ENCODE measurements around the gene METTL16.

METTL16 gene

DNA sequence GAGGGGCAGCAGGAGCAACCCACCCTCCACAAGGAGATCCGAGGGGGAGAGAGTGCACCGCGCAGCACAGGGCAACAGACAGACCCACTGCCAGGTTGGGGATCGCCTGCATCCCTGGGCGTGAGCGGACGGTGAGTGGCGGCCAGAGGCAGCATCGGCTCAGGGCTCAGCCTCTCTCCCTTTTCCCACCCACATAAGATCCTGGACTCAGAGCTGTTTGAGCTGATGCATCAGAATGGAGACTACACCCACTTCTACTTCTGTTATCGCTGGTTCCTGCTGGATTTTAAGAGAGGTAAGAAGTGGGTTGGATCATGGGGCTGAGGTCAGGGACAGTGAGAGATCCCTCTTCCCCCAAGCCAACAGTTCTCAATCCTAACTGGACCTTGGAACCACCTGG, 134.0 kb downstream of the METTL16 start:
- no peak for DNase-seq

DNA sequence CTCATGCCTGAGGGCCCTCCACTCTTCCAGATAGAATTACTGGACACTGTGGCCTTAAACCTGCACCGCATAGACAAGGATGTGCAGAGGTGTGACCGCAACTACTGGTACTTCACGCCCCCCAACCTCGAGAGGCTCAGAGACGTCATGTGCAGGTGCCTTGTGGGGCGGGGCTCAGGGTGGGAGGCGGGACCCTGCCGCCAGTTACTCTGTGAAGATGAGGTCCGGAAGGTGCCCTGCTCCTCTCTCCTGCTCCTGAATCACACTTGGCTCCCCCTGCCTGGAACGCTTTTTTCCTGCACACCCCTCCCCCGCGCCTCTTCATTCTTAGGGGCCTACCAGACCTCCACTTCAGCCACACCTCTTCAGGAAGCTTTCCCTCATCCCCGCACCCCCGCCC, 135.6 kb downstream of the METTL16 start:
- no peak for DNase-seq

DNA sequence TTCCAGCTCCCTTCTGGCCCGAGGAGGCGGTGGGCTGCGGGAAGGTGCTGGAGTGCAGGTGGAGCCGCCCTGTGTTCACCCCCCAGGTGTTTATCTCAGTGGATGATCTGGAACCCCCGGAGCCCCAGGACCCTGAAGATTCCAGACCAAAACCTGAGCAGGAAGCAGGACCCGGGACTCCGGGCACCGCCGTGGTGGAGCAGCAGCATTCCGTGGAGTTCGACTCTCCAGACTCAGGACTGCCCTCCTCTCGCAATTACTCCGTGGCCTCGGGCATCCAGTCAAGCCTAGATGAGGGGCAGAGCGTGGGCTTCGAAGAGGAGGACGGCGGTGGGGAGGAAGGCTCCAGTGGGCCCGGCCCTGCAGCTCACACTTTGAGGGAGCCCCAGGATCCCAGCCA, 136.3 kb downstream of the METTL16 start:
- no peak for DNase-seq

DNA sequence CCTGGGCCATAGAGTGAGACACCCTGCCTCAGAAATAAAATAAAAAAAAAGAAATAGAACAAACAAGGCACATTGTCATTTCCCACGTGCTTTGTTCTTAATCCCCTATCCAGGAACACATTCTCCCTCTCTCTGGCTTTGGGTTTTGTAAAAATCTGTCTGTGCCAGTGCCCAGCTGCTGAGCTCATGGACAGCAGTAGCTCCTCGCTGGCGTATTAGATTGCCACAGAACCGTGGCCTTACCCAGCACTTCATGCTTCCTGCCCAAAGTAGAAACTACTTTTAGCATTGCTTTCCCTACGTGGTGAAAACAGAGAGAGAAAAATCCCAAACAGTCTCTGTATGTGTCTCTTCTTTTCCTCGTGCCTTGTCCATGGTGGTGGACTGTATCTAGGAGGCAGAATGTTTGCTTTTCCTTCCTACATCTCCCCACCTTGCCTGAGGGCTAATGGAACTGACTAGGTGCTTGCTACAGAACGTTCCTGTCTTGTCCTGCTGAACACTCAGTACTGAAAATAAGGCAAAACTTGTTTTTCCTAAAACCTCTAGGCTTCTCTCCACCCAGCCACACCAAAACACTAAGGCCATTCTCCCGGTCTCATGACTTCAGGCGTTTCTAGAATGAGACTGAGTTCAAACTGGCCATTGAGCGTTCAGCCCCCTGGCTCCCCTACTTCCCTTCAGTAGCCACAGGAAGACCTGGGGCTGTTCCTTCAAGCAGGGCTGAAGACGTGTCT, 137.0 kb downstream of the METTL16 start:
- no peak for DNase-seq

DNA sequence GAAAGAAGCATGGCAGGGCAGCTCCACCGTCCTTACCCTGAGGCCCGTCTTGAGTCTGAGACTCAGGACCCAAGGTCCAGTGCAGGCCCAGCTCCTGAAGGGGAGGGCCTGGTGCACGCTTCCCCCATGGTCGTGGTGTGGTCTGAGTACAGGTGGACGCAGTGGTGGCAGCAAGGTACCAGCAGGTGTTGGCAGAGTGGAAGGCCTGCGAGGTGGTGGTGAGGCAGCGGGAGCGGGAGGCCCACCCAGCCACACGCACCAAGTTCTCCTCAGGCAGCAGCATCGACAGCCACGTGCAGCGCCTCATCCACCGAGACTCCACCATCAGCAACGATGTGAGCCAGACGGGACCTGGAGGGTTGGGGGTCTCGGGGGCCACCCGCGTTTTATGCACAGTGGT, 138.5 kb downstream of the METTL16 start:
- no peak for DNase-seq

DNA sequence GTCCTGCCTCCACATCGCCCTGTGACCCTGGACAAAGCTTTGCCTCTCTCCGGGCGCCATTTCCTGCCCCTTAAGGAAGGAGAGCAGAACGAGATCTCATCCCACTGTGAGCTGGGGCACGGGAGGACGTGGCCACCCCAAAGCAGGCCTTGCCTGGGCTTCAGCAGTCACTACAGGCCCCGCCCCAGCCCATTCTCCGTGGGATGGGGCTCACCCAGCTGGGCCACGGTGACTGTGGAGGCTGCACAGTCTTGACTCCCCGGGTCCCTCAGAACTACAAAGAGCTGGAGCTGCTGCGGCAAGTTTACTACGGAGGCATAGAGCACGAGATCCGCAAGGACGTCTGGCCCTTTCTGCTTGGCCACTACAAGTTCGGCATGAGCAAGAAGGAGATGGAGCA, 139.0 kb downstream of the METTL16 start:
- no peak for DNase-seq

DNA sequence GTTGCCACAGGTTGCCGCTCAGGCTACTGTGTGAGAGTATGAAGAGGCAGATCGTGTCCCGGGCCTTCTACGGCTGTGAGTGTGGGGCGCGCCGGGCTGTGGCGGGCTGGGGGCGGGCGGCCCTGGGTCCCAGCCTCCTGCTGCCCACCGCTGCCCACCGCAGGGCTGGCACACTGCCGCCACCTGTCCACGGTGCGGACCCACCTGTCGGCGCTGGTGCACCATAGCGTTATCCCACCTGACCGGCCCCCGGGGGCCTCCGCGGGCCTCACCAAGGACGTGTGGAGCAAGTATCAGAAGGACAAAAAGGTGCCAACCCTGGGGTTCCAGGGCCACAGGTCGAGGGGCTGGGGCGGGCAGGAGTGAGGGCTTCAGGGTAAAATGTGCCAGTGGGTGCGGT, 139.5 kb downstream of the METTL16 start:
- DNase-seq = no peak

DNA sequence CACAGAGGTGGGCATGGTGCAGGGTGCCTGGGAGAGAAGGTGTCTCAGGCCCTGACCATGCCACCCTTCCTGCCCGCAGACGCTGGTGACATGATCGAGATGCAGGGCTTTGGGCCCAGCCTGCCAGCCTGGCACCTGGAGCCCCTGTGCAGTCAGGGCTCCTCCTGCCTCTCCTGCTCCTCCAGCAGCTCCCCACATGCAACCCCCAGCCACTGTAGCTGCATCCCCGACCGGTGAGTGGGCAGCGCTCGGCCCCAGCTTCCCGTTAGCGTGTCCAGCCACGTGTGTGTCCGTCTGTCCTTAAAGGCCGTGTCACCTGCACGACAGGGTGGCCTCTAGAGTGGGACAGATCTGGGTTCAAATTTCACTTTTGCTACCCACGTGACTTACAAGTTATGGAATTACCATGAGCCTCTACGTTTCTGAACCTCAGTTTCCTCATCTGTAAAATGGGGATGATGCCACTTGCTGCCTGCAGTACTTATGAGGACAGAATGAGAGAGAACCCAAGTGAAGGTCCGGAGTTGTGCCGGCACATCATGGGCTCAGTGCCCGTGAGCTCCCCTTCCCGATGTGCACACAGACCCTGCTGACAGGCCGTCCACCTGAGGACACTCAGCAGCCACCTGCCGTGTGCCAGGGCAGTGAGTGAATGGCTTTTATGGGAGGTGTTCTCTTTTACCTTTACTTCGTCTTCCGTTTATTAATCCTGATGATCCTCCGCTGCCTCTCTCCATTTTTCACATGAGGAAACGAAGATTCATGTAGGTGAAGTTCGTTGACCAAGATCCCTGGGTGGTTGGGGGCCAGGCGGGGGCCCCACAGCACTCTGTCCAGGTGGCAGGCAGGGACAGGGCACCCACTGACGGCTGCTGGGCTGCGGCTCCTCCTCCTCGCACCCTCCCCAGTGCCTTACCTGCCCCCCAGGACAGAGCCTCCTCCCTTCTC, 140.2 kb downstream of the METTL16 start:
- DNase-seq = no peak

DNA sequence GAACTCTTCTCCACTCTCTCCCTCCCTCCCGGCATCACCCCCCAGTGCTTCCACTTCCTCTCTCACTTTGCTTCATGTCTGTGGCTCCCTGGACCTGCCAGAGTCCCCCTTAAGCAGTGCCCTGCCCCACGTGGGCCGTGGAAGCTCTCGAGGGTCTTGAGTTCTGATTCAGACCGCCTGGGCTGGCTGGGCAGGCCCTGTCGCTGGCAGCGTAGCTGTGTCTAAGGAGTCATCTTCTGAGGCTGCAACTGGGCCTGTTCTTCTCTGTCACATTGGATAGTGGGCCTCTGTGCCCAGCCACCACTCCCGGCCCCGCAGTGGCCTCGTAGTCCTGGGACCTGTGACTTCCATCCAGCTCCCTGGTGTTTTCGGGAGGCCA, 141.5 kb downstream of the METTL16 start:
- DNase-seq = no peak

DNA sequence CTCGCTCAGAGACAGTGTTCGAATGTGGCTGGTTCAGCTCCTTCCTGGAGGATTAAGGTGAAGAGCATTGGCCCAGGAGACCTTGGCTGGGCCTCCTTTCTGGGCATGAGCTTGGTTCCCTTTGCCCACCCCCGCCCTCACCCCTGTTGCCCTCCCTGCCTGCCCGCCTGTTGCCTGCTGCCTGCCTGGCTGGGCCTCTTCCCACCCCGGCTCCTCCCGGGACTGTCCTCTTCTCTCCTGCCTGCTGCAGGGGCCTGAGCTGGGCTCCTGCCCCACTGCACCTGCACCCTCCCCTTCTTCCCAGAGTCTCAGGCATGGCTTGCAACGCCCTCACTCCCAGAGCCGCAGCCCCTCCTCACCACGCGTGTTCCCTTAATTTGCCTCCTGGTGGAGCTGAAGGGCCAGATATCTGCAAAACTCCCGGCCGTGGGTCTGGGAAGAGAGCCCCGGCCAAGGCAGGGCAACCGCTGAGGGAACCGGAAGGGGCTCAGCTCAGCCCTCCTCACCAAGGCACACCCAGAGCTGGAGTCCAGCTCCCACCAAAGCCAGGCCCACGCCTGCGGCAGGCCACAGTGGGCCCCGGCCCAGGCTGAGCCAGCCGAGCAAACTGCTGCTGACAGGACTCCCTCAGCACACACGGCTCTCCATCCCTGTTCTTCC, 142.0 kb downstream of the METTL16 start:
- DNase-seq = no peak

DNA sequence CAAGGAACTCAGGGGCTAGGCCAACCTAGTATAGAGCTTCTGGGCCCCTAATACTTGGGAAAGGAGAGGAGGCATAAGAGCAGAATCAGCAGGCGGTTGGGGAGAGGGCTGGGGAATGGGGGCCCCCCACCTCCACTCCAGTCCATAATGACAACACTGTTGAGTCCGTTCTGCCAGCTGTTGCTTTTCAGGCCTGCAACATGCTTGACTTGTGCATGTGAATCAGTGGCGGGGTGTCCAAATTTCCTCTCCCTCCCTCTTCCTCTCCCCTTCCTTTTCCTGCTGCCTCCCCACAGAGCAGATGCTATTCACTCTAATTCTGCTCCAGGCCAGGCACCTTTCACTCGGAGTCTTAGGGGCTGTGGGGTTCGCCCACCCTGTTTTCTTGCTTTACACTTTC, 142.6 kb downstream of the METTL16 start:
- no peak for DNase-seq

DNA sequence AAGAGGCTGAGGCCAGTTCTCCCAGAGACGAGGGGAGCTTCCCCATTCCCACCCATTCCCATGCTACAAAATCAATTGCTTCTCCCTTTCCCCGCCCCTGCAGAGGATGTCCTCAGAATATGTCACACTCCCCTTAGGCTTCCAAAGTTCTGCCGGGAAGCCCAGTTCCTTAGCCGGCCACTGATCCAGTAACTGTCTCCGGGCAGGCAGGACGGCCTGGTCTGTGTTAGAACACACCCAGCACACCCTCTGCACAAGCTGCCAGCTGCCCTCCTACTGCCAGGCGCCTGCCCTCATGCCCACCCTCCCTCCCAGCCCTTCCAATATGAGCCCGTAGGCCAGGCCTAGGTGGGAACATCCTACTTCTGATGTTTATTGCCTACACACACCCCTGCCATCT, 143.3 kb downstream of the METTL16 start:
- DNase-seq = no peak

DNA sequence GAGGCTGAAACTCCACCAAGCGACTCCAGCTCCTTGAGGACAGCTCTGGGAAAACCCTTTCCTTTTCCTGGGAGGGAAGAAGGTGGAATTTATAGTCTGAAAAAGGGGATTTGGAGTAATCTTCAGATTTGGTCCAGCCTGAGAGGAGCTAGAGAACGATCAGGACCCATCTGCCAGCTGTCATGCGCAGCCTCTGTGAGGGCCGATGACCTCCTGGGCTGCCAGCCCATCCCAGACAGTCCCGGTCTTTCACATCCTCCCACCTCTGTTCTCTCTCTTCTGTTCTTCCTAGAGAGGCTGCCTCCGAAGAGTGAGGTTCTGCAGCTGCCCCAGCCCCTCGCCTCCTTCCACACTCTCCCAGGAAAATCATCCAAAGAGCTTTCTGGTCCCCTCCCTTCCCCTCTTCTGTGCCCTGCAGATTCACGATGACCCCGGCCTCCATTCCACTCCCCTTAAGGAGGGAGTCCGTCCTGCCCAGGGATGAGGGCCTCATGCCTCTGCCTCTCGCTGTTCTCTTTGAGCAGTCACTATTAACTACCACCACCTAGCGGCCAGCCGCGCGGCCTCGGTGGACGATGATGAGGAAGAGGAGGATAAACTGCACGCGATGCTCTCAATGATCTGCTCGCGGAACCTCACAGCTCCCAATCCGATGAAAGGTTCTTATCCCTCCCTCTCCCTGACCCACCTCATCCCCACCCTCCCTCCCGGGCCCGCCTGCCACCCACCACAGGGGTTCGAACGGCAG, 144.8 kb downstream of the METTL16 start:
- DNase-seq = no peak

Data from inflammatory macrophage treated with lipopolysaccharide for 1 hour (primary cell).